HG03280 (cell line): ENCODE data around the gene ZEB2.

ENCODE experiments used
- ATAC-seq: cut with Tn5 transposase; IDR thresholded peaks from one replicate; pipeline ENCODE4 v1.9.1; 2021; ENCODE audit warnings: mild to moderate bottlenecking, moderate library complexity; ENCODE audit not compliant: unreplicated experiment

Gene ZEB2

GRCh38 chr2:144472046-144472412, 47.9 kb downstream of the ZEB2 start:
- ATAC-seq, result no peak

- ATAC-seq, result peak; percentile 73
Observed at GRCh38 chr2:144471305-144472045, 48.4 kb downstream of the ZEB2 start.

- no peak for ATAC-seq
Observed at GRCh38 chr2:144470816-144471215, 49.1 kb downstream of the ZEB2 start.

GRCh38 chr2:144470334-144470733, 49.6 kb downstream of the ZEB2 start:
- ATAC-seq, result no peak

- no peak for ATAC-seq
Observed at GRCh38 chr2:144469798-144470197, 50.1 kb downstream of the ZEB2 start.

GRCh38 chr2:144468823-144469595, 50.9 kb downstream of the ZEB2 start:
- ATAC-seq, result no peak

GRCh38 chr2:144467502-144468137, 52.3 kb downstream of the ZEB2 start:
- ATAC-seq, result no peak

- ATAC-seq, result no peak
Observed at GRCh38 chr2:144466637-144467036, 53.3 kb downstream of the ZEB2 start.

GRCh38 chr2:144465749-144466148, 54.2 kb downstream of the ZEB2 start:
- ATAC-seq, result no peak

GRCh38 chr2:144464730-144465129, 55.2 kb downstream of the ZEB2 start:
- ATAC-seq, result no peak

GRCh38 chr2:144463266-144463665, 56.7 kb downstream of the ZEB2 start:
- ATAC-seq, result no peak

GRCh38 chr2:144462266-144462665, 57.7 kb downstream of the ZEB2 start:
- no peak for ATAC-seq

GRCh38 chr2:144461308-144461766, 58.6 kb downstream of the ZEB2 start:
- ATAC-seq, result no peak

- ATAC-seq, result no peak
Observed at GRCh38 chr2:144460727-144461307, 59.1 kb downstream of the ZEB2 start.

- ATAC-seq, result no peak
Observed at GRCh38 chr2:144459937-144460336, 60.0 kb downstream of the ZEB2 start.

GRCh38 chr2:144459286-144459685, 60.6 kb downstream of the ZEB2 start:
- no peak for ATAC-seq

GRCh38 chr2:144458541-144458940, 61.4 kb downstream of the ZEB2 start:
- ATAC-seq, result no peak

GRCh38 chr2:144456680-144457079, 63.2 kb downstream of the ZEB2 start:
- no peak for ATAC-seq

- no peak for ATAC-seq
Observed at GRCh38 chr2:144455987-144456386, 63.9 kb downstream of the ZEB2 start.

- no peak for ATAC-seq
Observed at GRCh38 chr2:144454466-144455287, 65.2 kb downstream of the ZEB2 start.
